Nephron progenitor cell (in vitro differentiated cells): ENCODE measurements around the gene EXOC4.
"Not testable (repeated sequence)": the region's sequence is repeated elsewhere in the genome, so short reads cannot be mapped to it uniquely, and the experiment has no call there.

ENCODE experiments used
- DNase-seq: peaks from one replicate; pipeline ENCODE4 v3.0.0; 2021
- H3K27ac Mint-ChIP-seq: 2 replicates; pipeline ENCODE4 v1.8.0; 2021; ENCODE audit warnings: mild to moderate bottlenecking, moderate library complexity, mixed read lengths
- H3K27me3 Mint-ChIP-seq: 2 replicates; pipeline ENCODE4 v1.8.0; 2021; ENCODE audit warnings: mild to moderate bottlenecking, low read depth, mixed read lengths; ENCODE audit not compliant: poor library complexity
- H3K36me3 Mint-ChIP-seq: 2 replicates; pipeline ENCODE4 v1.8.0; 2021; ENCODE audit warnings: low read depth, mixed read lengths
- H3K4me1 Mint-ChIP-seq: 2 replicates; pipeline ENCODE4 v1.8.0; 2021; ENCODE audit warnings: mixed read lengths
- H3K4me3 Mint-ChIP-seq: 2 replicates; pipeline ENCODE4 v1.8.0; 2021; ENCODE audit warnings: mild to moderate bottlenecking, moderate library complexity, mixed read lengths
- H3K9me3 Mint-ChIP-seq: 2 replicates; pipeline ENCODE4 v1.8.0; 2021; ENCODE audit warnings: mild to moderate bottlenecking, moderate library complexity, mixed read lengths
- CTCF ChIP-seq: fragments of 200-600 bp; sonication (generic); IDR thresholded peaks from 2 replicates; pipeline ENCODE4 v1.5.0; 2021; ENCODE audit warnings: antibody characterized with exemption

Gene EXOC4

GRCh38 chr7:133775201-133775600 lies 522.3 kb downstream of the EXOC4 start:
- Mint-ChIP-seq H3K4me3 (no peak overlapping the region), H3K9me3 (no peaks in the 10 kb centered on the region), H3K36me3 (peaks cover 13% of the 10 kb centered on the region), H3K27ac (no peak overlapping the region), H3K4me1 (peaks cover 4% of the 10 kb centered on the region), H3K27me3 (no peaks in the 10 kb centered on the region)
- no peak for DNase-seq
- no peak for TF ChIP-seq CTCF

GRCh38 chr7:133776266-133776665 lies 523.4 kb downstream of the EXOC4 start:
- no peak for TF ChIP-seq CTCF
- H3K9me3 Mint-ChIP-seq, result no peaks in the 10 kb centered on the region
- H3K27me3 Mint-ChIP-seq, result no peaks in the 10 kb centered on the region
- H3K4me3 Mint-ChIP-seq, result no peak overlapping the region
- peaks cover 17% of the 10 kb centered on the region for H3K36me3 Mint-ChIP-seq
- H3K4me1 Mint-ChIP-seq, result peaks cover 14% of the 10 kb centered on the region
- no peak overlapping the region for H3K27ac Mint-ChIP-seq
- no peak for DNase-seq

- Mint-ChIP-seq H3K36me3 (peaks cover 17% of the 10 kb centered on the region), H3K27me3 (no peaks in the 10 kb centered on the region), H3K9me3 (no peaks in the 10 kb centered on the region), H3K4me1 (peaks cover 23% of the 10 kb centered on the region), H3K4me3 (no peak overlapping the region), H3K27ac (no peak overlapping the region)
- no peak for TF ChIP-seq CTCF
- DNase-seq, result no peak
These were observed 524.8 kb downstream of the EXOC4 start for GRCh38 chr7:133777701-133778100.

- Mint-ChIP-seq H3K9me3 (no peaks in the 10 kb centered on the region), H3K27me3 (no peaks in the 10 kb centered on the region), H3K36me3 (peaks cover 17% of the 10 kb centered on the region), H3K4me3 (no peak overlapping the region), H3K27ac (no peak overlapping the region), H3K4me1 (peaks cover 23% of the 10 kb centered on the region)
- TF ChIP-seq CTCF, result no peak
- no peak for DNase-seq
These were observed 525.6 kb downstream of the EXOC4 start for GRCh38 chr7:133778472-133778871.

- H3K27me3 Mint-ChIP-seq, result not testable (repeated sequence)
These were observed 526.7 kb downstream of the EXOC4 start for GRCh38 chr7:133779538-133779937.

GRCh38 chr7:133780912-133781311 lies 528.0 kb downstream of the EXOC4 start:
- Mint-ChIP-seq H3K36me3 (peaks cover 17% of the 10 kb centered on the region), H3K4me3 (no peak overlapping the region), H3K27me3 (no peaks in the 10 kb centered on the region)

More at GRCh38 chr7:133779538-133779937, 526.7 kb downstream of the EXOC4 start:
- not testable (repeated sequence) for H3K27ac Mint-ChIP-seq, DNase-seq, H3K4me3 Mint-ChIP-seq, H3K9me3 Mint-ChIP-seq
- Mint-ChIP-seq H3K4me1 (peaks cover 23% of the 10 kb centered on the region), H3K36me3 (peaks cover 17% of the 10 kb centered on the region)

More at GRCh38 chr7:133780912-133781311, 528.0 kb downstream of the EXOC4 start:
- TF ChIP-seq CTCF, result no peak
- no peaks in the 10 kb centered on the region for H3K9me3 Mint-ChIP-seq
- H3K27ac Mint-ChIP-seq, result no peak overlapping the region
- peaks cover 23% of the 10 kb centered on the region for H3K4me1 Mint-ChIP-seq
- DNase-seq, result no peak
